Measurements from ENCODE around the gene EXD3.
"Not testable (repeated sequence)": the region's sequence is repeated elsewhere in the genome, so short reads cannot be mapped to it uniquely, and the experiment has no call there.

Gene EXD3

DNA sequence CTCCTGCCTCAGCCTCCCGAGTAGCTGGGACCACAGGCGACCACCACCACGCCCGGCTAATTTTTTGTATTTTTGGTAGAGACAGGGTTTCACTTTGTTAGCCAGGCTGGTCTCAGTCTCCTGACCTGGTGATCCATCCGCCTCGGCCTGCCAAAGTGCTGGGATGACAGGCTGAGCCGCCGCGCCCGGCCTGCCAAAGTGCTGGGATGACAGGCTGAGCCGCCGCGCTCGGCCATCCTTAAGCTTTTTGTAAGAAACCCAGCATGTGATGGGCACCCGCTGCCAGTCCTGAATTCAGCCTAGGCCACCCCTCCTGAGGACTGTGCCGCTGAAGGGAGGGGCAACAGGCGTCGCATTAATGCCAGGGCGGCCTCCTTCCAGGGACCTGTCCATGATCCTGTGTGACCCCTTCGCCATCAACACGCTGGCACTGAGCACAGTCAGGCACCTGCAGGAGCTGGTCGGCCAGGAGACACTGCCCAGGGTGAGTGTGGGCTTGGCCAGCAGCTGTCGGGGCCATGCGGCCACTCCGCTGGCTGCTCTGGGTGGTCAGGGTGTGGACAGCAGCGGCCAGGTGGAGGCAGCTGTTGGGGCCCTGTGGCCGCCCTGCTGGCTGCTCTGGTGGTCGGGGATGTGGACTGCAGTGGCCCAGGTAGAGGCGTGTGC is 157.3 kb downstream of the EXD3 start:
- TF ChIP-seq, protein P1, sequence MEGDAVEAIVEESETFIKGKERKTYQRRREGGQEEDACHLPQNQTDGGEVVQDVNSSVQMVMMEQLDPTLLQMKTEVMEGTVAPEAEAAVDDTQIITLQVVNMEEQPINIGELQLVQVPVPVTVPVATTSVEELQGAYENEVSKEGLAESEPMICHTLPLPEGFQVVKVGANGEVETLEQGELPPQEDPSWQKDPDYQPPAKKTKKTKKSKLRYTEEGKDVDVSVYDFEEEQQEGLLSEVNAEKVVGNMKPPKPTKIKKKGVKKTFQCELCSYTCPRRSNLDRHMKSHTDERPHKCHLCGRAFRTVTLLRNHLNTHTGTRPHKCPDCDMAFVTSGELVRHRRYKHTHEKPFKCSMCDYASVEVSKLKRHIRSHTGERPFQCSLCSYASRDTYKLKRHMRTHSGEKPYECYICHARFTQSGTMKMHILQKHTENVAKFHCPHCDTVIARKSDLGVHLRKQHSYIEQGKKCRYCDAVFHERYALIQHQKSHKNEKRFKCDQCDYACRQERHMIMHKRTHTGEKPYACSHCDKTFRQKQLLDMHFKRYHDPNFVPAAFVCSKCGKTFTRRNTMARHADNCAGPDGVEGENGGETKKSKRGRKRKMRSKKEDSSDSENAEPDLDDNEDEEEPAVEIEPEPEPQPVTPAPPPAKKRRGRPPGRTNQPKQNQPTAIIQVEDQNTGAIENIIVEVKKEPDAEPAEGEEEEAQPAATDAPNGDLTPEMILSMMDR (IDR thresholded peaks at IDR 0.05; ENCODE audit: low read depth, low read length) = no peak
- no peak for DNase-seq (ENCODE audit: extremely low read depth, low read depth)

DNA sequence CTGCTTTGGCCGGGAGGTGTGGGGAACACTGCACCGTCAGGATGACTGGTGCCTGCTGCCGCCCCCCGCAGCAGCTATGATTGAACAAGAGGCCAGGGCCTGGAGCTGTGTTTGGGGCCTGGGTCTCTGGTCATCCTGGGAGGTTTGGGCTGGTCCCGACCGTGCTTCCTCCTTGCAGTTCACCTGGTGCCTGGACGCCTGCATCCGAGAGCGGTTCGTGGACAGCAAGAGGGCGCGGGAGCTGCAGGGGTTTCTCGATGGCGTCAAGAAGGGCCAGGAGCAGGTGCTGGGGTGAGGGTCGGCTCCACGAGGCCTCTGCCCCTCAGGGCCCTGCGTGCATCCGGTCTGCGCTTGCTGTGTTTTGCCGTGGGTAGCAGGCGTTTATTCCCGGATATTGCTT is 158.9 kb downstream of the EXD3 start:
- no peak for DNase-seq (ENCODE audit: extremely low read depth, low read depth)
- TF ChIP-seq, protein P1 (IDR thresholded peaks at IDR 0.05; ENCODE audit: low read depth, low read length) = no peak

DNA sequence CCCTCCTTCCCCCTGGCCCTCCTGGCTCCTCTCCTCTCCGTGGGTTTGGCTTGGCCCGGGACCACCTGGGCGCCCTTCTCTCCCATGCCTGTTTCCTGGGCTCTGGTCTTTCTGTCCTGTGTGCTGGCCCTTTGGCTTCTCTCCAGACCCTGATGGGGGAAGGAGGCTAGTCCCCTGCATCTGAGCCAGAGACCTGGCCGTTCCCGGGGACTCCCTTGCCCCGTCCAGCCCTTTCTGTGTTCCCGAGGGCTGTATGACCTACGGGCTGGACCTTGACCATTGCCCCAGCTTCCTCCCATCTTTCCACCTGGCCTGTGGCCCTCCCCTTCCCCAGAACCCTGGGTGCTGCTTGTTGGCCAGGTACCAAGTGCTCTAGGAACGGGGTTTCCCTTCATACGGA is 159.5 kb downstream of the EXD3 start:
- TF ChIP-seq, protein P1 (IDR thresholded peaks at IDR 0.05; ENCODE audit: low read depth, low read length) = no peak
- no peak for DNase-seq (ENCODE audit: extremely low read depth, low read depth)

DNA sequence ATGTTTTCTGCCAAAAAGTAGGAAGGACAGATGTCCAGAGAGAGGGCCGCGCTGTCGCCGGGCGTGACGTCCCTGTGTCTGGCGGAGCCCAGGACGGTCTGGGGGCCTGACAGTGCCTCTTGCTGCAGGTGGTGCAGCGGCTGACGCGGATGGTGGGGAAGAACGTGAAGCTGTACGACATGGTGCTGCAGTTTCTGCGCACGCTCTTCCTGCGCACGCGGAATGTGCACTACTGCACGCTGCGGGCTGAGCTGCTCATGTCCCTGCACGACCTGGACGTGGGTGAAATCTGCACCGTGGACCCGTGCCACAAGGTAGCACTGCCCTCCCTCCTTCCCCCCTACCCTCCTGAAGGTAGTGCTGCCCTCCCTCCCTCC is 160.1 kb downstream of the EXD3 start:
- TF ChIP-seq, protein P1 (IDR thresholded peaks at IDR 0.05; ENCODE audit: low read depth, low read length) = no peak
- DNase-seq (ENCODE audit: extremely low read depth, low read depth) = no peak

DNA sequence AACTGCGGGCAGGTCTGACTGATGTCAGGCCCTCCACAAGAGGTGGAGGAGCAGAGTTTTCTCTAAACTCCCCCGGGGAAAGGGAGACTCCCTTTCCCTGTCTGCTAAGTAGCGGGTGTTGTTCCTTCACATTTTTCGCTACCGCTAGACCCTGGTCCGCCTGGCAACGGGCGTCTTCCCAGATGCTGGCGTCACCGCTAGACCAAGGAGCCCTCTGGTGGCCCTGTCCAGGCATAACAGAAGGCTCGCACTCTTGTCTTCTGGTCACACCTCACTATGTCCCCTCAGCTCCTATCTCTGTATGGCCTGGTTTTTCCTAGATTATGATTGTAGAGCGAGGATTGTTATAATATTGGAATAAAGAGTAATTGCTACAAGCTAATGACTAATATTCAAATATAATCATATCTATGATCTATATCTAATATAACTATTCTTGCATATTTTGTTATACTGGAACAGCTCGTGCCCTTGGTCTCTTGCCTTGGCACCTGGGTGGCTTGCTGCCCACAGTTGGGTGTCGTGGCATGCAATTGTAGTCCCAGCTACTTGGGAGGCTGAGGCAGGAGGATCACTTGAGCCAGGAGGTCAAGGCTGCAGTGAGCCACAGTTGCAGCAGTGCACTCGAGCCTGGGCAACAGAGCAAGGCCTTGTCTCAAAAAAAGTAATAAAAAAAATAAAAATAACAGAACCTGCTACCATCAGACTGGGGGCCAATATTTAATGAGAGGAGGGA is 160.6 kb downstream of the EXD3 start:
- DNase-seq (ENCODE audit: extremely low read depth, low read depth) = not testable (repeated sequence)
- TF ChIP-seq, protein P1 (IDR thresholded peaks at IDR 0.05; ENCODE audit: low read depth, low read length) = peak; percentile 43
